ENCODE results near the gene APPBP2.

DNA sequence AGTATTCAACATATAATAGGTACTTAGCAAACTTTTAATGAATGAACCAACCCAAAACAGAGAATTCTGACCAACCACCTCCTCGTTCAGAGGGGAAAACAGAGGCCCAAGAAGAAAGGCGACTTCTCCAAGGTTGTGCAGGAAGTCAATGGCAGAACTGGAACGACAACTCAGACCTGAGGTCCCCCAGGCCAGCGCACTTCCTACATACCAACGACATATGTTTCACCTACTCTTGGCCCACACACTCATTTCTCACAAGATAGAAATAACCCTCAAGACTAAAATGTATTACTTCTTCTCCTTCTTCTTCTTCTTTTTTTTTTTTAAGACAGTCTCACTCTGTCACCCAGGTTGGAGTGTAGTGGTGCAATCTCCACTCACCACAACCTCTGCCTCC is 89.4 kb downstream of the APPBP2 start:
- TF ChIP-seq, protein P1, sequence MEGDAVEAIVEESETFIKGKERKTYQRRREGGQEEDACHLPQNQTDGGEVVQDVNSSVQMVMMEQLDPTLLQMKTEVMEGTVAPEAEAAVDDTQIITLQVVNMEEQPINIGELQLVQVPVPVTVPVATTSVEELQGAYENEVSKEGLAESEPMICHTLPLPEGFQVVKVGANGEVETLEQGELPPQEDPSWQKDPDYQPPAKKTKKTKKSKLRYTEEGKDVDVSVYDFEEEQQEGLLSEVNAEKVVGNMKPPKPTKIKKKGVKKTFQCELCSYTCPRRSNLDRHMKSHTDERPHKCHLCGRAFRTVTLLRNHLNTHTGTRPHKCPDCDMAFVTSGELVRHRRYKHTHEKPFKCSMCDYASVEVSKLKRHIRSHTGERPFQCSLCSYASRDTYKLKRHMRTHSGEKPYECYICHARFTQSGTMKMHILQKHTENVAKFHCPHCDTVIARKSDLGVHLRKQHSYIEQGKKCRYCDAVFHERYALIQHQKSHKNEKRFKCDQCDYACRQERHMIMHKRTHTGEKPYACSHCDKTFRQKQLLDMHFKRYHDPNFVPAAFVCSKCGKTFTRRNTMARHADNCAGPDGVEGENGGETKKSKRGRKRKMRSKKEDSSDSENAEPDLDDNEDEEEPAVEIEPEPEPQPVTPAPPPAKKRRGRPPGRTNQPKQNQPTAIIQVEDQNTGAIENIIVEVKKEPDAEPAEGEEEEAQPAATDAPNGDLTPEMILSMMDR (conservative IDR thresholded peaks at IDR 0.05): no peak
- no peak for TF ChIP-seq EZH2 (IDR thresholded peaks at IDR 0.05; ENCODE audit: low read depth)

All from PC-9 (cell line).